HG02798 (cell line): ENCODE results near the gene POLE.

Source experiments
- ATAC-seq: cut with Tn5 transposase; IDR thresholded peaks from one replicate; pipeline ENCODE4 v1.9.1; 2021; ENCODE audit warnings: mild to moderate bottlenecking; ENCODE audit not compliant: unreplicated experiment, poor library complexity

POLE gene

GRCh38 chr12:132657004-132657727, 30.0 kb downstream of the POLE start:
- no peak for ATAC-seq

GRCh38 chr12:132653567-132654290, 33.4 kb downstream of the POLE start:
- ATAC-seq, result no peak

GRCh38 chr12:132651444-132652100, 35.6 kb downstream of the POLE start:
- ATAC-seq, result no peak

DNA sequence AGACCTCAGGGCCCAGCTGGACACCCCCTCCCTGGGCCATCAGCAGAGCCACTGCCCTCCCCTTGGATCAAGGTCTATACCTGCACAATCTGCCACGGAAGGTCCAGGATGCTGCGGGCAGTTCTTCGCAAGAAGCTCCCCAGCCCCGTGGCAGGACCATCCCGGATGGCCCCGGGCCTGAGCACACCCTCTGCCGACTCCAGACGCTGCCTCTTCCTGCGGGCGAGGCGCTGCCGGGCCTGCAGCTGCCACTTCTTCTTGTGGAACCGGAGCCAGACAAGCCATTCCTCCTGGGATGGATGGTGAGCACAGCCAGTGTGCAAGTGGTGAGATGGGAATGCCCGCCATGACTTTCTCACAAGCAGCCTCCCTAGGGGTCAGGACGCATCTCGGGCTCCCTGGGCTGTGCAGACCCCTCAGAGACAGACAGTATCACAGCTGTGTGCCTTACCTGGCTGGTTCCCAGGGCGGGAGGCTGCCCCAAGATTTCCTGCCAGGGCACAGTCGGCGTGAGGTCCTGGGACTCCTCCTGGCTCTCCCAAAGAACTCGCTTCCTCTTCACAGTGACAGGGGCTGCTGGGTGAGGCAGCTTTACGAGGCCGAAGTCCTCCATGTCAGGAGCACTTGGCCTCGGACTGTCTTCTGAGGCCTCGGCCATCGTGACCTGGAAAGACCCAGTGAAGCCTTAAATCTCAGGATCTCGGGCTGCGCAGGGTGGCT, 37.8 kb downstream of the POLE start:
- no peak for ATAC-seq

GRCh38 chr12:132648616-132649225, 38.4 kb downstream of the POLE start:
- no peak for ATAC-seq

DNA sequence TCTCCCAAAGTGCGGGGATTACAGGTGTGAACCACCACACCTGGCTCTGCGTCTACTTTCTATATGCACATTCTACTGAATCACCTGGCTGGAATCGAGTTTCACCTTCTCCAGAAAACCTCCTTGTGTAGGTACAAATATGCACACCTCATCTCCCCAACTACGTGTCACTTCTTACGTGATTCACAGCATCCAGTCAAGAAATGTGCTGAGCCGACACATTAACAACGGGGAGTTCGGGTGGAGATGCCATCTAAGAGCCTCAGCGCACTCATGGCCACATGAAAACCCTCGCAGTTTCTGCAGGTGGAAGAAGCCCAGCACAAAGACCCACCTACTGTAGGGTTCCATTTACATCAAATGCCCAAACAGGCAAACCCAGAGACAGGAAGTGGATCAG, 39.3 kb downstream of the POLE start:
- ATAC-seq, result no peak

DNA sequence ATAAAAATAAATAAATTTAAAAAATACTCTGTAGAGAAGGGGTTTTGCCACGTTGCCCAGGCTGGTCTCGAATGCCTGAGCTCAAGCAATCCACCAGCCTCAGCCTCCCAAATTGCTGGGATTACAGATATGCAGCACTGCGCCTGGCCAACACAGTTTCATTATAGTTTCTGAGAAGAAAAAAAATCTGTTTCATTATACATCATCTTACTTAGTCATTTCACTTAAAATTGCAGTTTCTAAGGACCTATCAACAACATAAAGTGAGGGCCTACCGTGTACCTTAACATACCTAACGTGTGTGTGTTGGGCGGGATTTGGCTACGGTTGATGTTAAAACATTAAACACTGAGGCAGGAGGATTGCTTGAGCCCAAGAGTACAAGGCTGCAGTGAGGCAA, 40.3 kb downstream of the POLE start:
- ATAC-seq, result no peak

DNA sequence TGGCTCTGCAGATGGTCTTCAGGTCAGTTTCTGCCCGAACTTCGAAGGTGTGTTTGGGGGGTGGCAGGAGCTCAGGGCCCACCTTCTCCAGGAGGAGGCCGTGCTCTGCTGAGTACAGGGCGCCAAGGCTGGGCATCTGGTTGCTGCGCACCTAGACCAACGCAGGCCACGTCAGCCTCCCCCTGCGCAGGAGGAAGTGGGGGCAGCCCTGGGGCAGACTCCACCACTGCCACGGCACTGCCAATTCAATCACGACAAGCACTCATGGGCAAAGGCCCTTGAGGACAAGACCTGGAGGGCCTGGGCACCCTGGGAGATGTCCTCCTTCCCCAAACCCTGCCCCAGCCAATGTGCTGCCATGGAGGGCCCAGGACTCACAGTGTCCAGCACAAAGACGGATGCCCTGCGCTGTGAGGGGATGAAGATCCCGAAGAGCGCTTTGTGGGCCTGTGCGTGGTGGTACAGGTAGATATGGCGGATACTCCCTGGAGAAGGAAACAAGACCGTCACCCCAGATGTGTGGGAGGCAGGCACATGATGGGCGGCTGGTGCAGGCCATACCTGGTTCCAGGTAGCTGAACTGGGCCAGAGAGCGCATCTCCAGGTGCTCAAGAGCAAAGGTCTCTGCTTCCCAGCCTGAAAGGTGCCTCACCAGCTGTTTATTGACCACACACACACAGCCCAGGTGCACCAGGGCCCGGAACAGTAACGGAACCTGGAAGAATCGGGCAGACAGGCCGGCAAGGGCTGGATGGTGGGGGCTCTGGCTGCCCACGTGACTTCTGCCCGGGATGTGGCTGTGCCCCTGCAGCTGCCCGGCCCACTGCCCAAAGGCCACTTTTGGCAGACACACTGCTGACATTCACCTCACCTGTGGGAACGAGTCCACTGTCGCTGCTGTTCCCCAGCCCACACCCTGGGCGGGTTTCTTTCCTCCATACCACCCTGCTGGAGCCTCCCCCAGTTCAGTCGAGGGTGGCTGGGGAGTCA, 44.0 kb downstream of the POLE start:
- no peak for ATAC-seq

DNA sequence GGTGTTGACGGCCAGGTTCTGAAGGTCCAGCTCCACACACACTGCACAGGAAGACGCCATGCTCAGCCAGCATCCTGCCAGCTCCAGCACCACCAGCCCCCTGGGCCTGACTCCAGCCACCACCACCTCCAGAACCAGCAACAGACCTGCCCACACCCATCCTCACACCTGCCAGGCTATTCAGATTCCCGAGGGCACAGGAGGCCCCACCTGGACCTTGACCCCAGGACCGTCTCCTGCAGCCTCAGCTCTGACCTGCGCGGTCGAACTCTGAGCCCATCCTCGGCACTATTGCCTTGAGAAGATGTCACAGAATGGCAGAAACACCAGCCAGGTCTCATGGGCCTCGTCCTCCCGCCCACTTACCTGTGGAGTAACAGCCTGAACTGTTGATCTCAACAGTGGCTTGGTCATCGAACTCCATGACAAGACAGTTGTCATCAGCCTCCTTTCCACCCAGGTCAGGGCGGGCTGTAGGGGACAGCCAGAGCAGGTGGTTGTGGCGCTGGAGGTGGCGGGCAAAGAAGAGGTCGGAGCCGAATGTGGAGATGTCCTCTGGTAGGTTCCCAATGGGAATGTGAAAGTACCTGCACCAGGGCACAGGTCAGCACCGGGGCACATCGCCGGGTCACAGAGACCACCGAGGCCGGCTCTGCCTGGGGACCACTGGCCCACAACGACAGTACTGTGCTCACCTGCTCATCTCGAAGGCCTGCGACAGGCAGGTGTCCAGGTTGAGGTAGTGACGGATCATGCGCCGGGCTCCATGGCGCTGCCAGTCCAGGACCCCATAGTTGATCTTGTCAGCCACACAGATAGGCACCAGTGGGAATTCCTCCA, 45.1 kb downstream of the POLE start:
- no peak for ATAC-seq

DNA sequence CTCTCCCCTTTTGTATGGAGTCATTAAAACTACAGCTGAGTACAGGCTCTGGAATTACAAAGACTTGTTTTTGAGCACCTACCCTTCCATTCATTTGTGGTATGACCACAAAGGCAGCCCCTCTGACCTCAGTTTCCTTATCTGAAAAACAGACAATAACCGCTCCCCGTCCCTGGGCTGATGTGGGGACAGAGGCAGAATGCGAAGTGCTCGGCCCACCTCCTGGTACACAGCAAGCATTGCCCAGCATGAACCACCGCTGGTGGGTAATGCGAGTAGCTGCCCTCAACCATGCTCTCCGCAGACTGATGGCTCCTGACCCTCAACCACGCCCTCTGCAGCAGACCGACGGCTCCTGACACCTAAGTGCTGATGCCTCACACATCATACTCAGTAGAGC, 46.2 kb downstream of the POLE start:
- ATAC-seq, result no peak

DNA sequence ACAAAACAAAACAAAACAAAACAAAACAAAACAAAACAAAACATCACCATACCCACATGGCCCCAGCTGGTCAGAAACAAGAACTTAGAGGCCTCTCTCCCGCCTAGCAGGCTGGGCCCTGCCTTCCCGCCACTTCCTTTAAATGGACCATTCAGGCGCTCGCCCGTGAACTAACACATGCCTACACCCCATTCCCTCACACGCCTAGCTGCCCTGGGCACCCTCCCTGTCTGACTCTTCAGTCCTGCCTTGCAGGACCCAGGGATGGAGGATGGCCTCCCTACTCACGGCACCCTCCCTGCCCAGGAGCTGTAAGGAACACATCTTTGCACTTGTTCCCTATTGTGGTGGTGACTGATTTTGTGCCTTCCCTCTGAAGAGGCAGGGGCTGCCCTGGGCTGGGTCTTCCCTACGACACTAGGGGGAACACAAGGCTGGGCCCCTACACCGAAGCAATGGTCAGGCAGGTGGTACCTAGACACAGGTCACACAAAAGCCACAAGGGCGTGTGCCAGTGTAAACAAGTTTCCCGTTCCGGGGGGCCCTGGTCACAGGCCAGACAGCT, 47.1 kb downstream of the POLE start:
- ATAC-seq, result no peak

- ATAC-seq, result no peak
These were observed 48.4 kb downstream of the POLE start for GRCh38 chr12:132638541-132639408.

DNA sequence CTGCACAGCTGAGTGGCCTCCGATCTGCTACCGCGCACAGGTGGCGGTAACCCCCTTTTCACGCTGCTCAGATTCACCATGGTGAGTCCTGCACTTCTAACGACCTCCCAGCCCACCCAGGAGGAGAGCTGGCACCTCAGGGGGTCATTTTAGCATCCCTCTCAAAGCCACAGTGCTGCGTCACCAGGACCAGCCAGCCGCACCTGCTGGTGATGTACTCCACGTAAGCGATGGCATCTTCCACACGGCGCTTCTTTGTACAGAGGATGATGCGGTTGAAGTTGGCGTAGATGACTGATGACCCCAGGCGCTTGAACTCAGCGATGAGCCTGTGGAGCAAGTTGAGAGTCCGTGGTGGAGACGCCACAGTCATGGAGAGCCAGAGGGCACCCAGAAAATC, 49.3 kb downstream of the POLE start:
- no peak for ATAC-seq

- no peak for ATAC-seq
These were observed 51.8 kb downstream of the POLE start for GRCh38 chr12:132635076-132635955.

DNA sequence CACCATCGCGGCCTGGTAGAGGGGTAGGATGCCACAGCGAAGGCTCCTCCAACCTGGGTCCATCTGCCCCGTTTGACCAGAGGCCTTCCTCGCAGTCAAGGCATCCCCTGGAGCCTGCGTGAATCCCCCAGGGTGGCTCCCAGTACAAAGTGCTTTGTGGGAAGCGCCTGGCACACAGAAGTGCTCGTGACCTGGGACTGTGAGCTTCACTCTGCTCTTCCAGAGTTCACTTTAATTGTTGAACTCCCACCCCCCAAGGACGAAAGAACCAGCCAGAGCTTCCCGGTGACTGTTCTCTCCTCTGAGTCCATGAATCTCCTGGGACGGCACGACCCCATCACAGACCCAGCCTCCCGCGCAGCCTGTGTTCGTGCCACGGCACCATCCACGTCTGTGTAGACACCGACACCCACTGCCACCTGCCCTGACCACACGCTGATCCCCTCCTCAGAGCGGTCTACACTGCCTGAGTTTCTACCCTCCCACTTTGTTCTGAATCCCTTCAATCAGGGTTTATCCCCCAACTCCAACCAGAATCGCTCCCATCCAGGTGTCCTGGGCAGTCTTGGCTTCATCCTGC, 52.6 kb downstream of the POLE start:
- ATAC-seq, result no peak

- no peak for ATAC-seq
These were observed 53.2 kb downstream of the POLE start for GRCh38 chr12:132633901-132634300.
